NCI-H345 (cell line): ENCODE data around the gene RIMBP3C.
"Not testable (repeated sequence)": the region's sequence is repeated elsewhere in the genome, so short reads cannot be mapped to it uniquely, and the experiment has no call there.

Source experiments
- DNase-seq: peaks from one replicate; lab custom pipeline; 2025; lab: John Stamatoyannopoulos, UW

The RIMBP3C gene

GRCh38 chr22:21516970-21517764, 34.1 kb downstream of the RIMBP3C start:
- not testable (repeated sequence) for DNase-seq

DNA sequence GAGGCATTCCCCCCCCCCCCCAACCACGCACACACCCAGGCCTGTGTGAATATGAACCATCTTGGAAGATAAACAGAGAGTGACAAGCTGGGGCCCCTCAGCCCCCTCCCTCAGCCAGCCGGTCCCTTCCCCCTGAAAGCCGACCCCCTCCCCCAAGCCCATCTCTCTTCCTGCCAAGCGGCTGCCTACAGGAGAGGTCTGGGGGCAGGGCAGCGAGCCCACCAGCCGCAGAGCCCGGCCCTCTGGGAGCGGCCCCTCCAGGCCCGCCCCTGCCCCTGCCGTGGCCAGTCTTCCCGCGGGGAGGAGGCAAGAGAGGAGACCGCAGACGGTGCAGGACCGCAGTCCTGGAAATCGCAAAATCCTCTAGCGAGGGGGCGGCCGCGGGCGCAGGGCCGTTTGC, 34.7 kb downstream of the RIMBP3C start:
- not testable (repeated sequence) for DNase-seq

DNA sequence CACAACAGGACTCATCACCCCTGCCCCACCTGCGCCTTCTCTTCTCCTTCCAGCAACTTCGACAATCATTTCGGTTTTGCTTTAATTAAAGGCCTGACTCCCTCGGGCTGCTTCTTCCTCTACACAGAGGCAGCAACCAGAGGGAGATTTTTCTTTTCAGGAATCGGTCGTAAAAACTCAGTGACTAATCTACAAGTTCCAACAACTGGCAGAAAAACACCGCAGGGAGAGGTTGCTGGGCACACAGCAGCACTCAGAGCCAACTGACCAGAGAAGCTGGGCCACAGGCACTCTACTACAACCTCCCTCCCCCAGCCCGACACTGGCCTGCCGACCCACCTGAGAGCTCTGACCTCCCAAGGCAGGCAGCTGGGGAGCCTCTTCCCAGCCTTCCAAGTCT, 36.0 kb downstream of the RIMBP3C start:
- not testable (repeated sequence) for DNase-seq

DNA sequence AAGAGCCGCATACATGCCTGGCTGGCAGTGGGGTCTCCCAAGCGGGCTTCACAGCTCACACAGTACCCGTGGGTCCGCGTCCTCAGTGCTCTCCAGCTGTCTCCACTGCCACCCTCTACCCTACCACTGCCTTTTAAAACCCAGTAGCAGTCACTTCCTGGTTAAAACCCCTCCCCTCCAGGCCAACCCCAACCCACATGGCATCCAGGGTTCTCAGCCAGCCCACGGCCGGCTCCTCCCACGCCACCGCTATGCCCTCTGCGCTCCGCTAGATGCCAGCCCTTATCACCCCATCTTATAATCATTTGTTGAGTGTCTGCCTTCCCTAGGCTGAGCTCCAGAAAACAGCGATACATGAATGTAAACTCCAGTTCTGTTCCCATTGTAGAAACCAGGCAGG, 37.1 kb downstream of the RIMBP3C start:
- not testable (repeated sequence) for DNase-seq

GRCh38 chr22:21512022-21512421, 39.2 kb downstream of the RIMBP3C start:
- DNase-seq: not testable (repeated sequence)

GRCh38 chr22:21510397-21510796, 40.9 kb downstream of the RIMBP3C start:
- DNase-seq: not testable (repeated sequence)

DNA sequence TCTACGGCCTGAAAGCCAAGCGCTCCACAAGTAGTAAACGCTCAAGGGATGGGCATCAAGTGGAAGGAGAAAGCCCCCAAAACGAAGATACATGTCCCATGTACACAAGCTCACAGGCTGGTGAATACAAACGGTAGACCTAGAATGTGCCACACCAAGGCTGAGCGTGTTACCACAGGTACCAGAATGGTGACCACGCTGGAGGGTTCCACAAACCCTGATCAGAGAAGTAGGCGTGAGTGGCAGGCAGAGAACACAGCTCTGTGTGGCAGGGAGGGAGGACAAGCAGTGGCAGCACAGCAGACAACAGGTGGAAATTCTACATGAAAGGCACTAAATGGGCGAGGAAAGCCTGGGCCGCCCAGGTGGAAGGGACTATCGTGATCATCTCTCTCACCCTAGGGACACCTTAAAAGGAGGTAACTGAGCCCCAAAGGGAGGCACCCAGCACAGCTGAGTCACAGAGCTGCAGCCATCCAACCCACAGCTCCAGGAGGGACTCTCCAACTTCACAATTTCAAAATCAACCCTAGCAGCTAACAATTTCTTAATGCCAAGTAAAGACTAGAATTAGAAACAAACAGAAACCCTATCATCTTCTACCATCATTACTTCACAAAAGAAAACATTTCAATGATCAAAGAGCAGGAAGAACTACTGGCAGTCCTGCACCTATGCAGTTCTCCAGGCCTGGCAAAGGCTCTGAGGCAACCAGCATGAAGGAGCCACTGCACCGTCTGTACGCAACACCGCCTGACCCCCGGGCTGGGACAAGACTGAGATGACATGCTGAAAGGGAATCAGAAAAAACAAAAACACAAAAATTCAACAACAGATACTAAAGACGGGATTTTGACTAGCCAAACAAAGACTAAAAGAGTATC, 51.4 kb downstream of the RIMBP3C start:
- DNase-seq: not testable (repeated sequence)

GRCh38 chr22:21498489-21498888, 52.8 kb downstream of the RIMBP3C start:
- not testable (repeated sequence) for DNase-seq

GRCh38 chr22:21497984-21498383, 53.3 kb downstream of the RIMBP3C start:
- not testable (repeated sequence) for DNase-seq
